Germinal center (tissue), 1 donor: ENCODE measurements around the gene ZSCAN20.
"Not testable (repeated sequence)": the region's sequence is repeated elsewhere in the genome, so short reads cannot be mapped to it uniquely, and the experiment has no call there.

Experiments used
- DNase-seq: peaks from one replicate; pipeline ENCODE4 v3.0.0; 2012; ENCODE audit warnings: mixed read lengths, low spot score

ZSCAN20 gene

DNA sequence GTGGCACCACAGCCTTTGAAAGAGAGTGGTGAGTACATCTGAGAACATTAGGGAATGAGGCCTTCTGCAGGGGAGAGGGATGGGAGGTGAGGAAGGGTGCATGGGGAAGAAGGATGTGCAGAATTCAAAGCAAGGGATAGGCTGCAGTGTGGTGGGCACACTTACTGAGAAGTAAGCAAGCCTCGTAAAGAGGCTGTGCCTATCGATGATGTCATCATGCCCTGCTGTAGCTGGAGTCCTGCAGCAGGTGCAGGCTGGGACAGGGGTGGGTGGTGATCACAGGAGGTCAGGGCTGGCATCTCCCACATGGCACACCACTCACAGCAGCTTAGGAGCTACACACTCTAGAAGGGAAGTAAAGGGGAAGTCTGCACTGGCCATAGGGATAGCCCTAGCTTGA is 16.2 kb downstream of the ZSCAN20 start:
- DNase-seq, result no peak

DNA sequence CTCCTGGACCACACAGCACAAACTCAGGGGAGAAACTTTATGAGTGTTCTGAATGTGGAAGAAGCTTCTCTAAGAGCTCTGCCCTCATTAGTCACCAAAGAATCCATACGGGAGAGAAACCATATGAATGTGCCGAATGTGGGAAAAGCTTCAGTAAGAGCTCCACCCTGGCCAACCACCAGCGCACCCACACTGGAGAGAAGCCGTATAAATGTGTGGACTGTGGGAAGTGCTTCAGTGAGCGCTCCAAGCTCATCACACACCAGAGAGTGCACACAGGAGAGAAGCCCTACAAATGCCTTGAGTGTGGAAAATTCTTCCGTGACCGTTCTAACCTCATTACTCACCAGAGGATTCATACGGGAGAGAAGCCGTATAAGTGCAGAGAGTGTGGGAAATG is 22.5 kb downstream of the ZSCAN20 start:
- DNase-seq, result no peak

DNA sequence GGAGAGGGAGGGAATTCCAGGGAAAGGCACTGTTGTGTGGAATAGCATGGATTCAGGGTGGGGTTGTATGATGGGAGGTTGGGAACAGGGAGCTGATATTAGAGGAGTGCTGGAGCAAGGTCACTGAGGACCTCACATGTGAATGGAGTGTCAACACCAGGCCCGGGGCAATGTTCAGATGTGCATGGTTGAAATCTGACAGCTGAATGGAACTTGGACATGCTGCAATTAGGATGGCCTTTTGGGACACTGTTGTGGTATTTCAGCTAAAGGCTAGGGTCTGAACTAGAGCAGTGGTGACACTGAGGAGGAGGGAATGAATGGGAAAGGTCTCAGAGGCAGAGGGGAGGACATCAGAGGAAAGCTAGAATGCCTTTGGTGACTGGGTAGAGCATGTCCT is 25.0 kb downstream of the ZSCAN20 start:
- no peak for DNase-seq

DNA sequence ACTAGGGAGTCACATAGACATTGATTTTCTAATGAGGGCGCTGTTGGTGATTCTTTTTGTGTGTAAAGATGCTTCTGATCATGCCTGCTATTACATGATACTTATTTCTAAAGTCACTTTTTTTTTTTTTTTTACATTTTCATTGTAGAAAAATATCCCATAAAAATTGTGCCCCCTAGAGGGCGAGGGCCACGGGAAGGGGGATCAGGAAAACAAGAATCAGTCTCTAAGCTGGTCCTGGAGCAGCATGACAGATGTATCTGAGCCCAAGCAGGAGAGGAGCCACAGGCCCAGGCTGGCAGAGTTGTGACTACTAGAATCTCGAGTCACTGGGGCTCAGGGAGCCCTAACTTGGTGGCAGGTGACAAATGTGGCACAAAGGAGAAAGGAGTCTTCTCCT is 28.1 kb downstream of the ZSCAN20 start:
- DNase-seq, result no peak

DNA sequence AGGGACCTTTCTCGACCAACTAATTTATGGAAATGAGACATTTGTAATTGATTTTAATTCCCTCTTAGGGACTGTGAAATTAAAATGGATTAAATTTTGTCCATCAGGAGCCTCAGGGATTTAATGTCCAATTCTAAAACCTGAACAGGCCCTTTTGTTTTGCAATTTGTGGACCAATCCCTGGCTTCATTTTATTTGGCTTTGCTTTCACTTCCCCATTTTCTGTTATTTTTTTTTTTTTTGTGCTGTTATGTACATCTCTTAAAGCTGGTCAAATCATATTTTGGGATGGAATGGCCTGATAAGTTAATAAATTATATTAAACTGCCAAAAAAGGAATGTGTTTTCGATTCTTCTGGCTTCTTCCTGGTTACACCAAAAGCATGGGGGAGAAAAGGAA is 28.9 kb downstream of the ZSCAN20 start:
- no peak for DNase-seq

DNA sequence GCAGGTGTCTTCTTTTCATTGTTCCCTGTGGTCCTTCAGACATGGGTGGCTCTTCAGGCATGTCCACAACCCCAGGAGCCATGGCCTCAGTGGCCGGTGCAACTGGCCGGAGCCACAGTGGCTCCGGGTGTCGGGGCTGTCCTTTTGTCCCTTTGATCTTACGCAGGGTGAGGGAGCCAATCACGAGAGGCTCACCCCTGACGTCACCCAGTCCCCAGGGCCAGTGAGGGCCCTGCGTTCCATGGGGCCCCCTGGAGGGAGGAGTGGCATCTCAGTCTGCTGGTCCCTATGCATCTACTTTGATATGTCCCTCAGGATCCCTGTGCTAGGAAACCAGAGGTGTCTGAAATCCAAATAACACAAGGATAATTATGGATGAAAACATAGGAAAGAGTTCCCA is 29.3 kb downstream of the ZSCAN20 start:
- DNase-seq, result no peak

DNA sequence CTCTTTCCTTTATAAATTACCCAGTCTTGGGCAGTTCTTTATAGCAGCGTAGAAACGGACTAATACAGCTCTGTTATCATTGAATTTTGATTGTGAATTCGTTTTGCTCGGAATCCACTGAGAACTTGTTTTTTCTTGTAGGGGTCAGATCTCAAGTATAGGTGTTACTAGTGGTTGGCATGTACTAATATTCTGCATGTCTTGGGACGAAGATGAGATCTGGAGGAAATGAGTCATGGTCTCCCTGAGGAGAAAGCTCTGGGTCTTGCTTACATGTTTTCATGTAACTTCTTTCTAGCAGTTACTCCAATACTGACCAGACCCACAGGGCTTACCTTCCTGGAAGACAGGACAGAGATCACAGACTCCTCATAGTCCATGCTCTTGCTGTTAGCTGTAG is 30.3 kb downstream of the ZSCAN20 start:
- DNase-seq, result no peak

DNA sequence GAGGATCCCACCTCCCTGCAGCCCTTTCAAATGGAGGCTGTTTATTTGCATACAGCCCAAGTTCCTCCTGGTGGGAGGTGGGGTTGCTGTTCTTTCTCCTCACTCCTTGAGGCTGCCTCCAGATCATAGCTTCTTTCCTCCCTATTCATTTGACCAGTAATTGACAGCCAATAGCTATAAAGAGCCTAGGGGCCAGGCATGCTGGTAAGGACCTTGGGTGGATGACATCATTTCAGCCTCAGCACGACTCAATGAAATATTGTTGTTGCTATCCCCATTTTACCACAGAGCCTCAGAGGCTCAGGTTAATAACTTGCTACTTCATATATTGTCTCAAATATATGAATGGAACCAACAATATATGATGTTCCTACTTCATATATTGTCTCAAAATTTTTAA is 31.1 kb downstream of the ZSCAN20 start:
- no peak for DNase-seq

DNA sequence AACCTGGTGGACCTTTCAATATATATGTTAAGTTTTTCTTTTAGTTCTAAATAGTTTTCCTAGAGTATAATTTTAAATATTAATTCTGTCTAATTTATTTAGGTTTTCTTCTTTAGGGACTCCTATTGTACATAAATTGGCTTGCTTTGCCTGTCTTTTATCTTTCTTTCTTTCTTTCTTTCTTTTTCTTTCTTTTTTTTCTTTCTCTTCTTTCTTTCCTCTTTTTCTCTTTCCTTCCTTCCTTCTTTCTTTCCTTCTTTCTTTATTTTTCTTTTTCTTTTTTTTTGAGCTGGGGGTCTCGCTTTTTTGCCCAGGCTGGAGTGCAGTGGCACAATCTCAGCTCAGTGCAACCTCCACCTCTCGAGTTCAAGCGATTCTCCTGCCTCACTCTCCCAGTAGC is 35.2 kb downstream of the ZSCAN20 start:
- DNase-seq, result no peak

DNA sequence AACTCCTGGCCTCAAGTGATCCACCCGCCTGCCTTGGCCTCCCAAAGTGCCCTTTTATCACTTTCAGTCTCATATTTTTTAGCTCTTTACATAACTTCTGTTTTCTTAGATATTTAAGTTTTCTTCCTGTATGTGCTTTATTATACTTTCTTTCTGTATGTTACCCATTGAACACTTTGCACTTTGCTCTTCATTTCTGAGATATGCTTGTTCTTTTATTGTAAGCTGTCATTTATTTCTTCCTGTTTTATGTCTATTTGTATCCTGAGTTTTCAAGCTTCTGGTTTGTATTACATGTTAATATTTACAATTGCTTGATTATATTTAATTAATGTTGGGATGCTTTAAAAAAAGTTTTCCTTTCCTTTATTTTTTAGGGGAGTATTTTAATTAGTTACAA is 35.7 kb downstream of the ZSCAN20 start:
- no peak for DNase-seq

DNA sequence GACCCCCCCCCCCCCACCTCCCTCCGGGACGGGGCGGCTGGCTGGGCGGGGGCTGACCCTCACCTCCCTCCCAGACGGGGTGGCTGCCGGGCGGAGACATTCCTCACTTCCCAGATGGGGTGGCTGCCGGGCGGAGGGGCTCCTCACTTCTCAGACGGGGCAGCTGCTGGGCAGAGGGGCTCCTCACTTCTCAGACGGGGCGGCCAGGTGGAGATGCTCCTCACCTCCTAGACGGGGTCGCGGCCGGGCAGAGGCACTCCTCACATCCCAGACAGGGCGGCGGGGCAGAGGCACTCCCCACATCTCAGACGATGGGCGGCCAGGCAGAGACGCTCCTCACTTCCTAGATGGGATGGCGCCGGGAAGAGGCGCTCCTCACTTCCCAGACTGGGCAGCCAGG is 36.8 kb downstream of the ZSCAN20 start:
- DNase-seq, result not testable (repeated sequence)

DNA sequence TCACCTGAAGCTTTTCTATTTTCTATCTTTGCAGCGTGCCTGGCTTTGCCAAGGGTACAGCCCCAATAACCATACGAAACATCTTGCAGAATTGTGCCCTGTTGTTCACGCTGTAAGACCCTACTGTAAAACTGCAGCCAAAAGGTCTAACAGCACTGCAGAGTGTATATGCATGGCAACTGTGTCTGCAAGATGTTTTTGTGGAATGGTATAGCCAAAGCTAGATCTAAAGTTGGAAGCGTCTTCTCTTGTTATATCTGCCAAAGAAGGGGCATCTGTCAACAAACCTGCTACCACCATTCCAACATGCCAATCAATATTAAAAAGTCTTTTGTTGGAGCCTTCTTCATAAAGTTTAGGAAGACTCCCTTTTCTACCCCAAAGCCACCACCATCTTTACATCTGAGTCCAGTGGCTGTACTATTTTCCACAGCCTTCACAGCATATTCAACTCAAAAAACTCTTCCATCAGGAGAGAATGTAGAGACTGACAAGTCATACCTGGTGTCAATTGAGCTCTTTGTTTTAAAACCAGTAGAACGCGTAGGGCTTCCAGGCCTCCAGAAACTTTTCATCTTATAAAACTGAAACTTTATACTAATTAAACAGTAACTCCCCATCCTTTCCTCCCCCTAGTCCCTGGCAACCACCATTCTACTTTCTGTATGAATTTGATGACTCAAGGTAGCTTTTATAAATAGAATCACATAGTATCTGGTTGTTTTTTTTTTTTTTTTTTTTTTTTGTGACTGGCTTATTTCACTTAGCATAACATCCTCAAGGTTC is 40.0 kb downstream of the ZSCAN20 start:
- no peak for DNase-seq

DNA sequence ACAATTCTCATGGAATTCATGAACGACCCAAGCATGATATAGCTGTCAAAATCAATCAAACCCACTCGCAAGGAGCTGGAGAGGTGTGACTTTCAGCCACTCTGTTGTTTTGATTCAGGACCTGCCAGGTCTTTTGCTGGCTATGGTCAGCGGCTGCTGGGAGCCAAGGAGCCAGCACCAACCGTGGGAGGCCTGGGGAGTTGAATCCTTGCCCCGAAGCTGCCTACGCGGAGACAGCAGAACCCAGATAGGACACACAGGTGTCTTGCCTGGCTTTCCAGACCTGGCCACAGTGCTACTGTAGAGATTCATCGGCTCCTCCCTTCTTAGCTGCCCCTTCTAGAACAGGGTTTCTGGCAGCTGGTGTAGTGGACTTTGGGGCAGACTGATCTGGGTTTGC is 42.7 kb downstream of the ZSCAN20 start:
- DNase-seq, result no peak

DNA sequence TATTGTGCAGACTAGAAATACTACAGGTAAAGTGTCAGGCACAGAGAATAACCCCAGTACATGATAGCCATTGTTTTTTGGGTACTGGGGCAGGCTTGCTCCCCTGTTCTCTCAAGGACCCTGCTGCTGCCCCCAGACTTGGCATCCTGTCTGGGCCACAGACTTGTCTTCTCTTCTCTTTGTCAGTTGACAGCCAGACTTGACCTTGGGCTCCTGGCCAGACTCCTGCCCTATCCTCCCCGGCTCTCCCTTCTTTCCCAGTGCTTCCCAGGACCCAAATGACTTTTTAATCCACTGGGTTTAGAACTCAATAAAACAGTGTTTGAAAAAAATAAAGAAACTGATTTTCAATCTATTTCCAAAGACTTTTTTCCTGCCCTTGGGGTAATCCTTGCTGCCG is 43.2 kb downstream of the ZSCAN20 start:
- DNase-seq, result no peak

DNA sequence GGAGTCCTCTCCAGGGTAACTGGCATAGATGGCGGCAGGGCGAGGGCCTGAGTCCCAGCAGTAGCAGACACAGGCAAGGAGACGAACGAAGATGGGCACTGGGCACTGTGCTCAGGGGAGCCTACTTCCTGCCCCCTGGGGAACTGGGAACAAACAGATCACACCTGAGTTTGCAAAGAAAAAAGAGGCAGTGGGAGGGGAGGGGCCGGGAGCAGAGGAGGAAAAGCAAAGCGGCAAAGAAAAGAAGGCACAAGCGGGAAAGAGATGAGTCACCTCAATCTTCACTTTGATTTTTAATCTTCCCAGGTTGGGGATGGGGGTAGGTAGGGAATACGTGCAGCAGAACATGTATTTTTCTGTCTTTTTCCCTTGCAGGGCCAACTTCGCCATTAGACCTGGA is 44.0 kb downstream of the ZSCAN20 start:
- no peak for DNase-seq

DNA sequence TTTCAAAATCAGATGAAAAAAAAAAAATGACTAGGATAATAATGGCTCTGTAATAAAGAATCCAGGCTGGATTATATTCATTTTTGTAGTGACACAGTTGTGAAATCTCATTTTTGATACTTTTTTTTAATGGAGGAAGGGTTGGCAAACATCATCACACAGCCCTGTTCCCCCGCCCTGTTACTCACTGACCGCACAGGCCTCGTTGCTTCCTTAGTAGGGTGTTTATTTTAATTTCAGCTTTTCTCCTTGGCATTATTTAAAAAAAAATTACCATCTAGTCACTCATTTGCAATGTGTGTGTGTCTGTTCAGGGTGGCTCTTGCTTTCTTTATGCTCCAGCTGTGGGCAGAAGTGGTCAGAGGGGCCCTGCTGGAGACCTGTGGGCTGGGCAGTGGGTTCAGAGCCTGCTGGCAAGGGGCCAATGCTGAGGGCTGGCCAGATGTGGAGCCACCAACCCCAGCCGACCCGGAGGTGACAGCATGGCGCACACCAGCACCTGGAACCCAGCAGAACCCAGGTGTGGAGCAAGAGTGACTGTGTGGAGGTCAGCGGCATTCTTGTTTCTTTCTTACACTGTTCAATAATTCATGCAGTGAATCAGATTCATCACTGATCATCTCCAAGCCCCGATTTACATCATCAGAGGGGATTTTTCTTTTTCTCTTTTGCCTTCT is 44.6 kb downstream of the ZSCAN20 start:
- no peak for DNase-seq

DNA sequence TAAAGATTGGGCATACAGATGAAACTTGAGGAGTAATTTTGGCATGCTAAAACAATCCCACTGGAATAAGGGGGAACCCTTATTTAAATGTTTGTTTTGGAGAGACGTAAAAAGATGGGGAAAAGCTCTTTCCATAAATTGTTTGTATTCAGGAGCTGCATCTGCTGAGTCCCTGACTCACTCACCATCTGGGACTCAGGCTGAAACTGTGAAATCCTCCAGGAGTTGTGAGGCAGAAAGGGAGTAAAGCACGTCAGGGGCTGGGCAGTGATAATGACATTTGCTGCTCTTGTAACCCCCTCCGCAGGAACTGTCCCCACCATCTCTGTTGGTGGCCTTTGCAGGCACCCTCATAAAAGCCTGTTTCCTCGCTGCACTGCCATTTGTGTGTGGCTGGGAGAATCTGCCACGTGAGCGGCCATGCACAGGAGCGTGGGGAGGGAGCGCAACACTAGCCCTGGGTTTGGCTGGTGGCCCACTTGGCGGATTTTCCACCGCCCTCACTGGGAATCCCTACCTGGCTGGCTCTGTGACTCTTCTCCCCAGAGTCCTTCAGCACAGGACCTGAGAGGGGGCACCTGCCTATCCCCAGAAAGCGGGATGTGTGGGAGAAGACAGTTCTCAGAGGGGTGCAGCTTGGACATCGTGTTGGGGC is 45.3 kb downstream of the ZSCAN20 start:
- no peak for DNase-seq

DNA sequence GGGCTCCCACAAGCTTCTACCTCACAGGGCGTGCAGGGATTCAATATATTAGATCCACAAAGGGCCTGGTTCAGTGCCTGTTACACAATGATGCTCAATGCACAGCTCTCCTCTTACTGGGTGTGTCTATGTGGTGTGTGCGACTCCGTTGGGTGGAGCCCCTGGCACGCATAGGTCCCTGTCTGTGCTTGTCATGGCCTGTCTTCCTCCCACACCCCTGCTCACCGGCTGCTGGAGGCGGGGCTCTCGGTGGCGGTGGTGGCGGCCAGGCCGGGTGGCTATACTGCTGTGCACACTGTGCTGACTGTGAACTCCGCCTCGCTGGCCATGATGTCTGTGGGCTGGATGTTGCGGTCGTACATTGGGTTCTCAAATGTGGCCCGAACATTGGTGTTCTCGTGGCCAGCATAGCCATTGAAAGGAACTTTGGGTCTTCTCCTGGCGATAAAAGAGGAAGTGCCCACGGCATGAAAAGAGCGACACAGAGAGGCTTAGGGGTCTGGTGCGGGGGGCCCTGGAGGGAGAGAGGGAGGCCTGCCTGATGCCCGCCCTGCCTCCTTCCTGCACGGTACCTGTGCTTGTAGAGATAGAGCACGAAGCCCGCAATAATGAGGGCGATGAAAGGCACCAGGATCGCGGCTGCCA is 46.9 kb downstream of the ZSCAN20 start:
- no peak for DNase-seq

DNA sequence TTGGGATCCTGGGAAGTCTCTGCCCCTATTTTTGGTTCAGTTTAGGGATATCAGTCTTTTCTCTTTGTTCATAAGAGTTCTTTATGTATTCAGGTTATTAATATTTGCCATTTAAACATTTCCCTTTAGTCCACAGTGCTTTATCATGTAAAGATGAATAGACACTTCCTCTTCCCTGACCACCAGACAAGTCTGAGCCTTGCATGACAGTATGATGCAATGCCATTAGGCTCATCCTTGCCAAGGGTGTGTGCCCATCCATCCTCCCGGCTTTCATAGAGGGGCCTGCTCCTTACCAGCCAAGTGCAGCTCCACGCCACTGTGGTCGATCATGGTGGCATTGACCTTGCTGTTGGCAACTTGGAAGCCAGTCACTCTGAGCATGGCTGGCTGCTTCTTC is 52.1 kb downstream of the ZSCAN20 start:
- no peak for DNase-seq

DNA sequence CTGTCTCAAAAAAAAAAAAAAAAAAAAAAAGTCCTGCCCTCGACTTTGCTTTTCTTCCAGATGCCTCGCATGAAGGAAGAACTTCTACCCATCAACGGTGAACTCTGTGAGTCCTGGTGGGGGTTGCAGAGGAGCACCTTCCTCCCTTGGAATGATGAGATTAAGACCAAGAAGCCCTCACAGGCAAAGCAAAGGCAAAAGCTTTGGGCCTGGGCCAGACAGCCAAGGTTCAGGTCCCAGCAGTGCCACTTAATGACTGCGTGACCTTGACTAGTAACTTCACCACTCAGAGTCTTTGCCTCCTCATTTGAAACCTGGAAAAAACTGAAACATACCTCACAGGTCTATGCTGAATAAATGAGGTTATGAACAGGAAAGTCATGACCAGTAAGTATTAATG is 55.5 kb downstream of the ZSCAN20 start:
- no peak for DNase-seq

DNA sequence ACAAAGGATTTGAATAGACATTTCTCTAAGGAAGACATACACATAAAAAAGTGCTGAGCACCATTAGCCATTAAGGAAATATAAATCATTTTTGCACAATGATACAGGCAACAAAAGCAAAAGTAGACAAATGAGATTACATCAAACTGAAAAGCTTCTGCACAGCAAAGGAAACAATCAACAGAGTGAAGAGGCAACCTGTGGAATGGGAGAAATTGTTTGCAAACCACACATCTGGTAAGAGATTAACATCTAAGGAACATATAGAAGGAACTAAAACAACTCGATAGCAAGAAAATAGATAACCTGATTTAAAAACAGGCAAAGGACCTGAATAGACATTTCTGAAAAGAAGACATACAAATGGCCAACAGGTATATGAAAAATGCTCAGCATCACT is 57.5 kb downstream of the ZSCAN20 start:
- no peak for DNase-seq

DNA sequence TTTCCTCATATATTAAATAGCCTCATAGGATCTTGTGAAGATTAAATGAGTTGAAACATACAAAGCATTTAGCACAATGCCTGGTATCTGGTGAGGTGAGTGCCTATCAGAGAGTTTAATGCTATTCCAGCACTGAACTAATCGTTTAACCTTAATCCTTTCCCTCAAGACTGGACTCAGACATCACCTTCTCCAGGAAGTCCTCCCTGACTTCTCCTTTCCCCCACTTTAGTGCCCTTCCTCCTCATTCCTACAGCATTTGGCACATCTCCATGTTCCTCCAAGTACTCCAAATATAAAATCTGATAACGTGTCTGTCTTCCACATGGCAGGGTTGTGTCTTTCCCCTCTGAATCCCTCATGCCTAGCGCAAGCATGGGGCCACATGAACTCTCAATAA is 59.8 kb downstream of the ZSCAN20 start:
- no peak for DNase-seq

DNA sequence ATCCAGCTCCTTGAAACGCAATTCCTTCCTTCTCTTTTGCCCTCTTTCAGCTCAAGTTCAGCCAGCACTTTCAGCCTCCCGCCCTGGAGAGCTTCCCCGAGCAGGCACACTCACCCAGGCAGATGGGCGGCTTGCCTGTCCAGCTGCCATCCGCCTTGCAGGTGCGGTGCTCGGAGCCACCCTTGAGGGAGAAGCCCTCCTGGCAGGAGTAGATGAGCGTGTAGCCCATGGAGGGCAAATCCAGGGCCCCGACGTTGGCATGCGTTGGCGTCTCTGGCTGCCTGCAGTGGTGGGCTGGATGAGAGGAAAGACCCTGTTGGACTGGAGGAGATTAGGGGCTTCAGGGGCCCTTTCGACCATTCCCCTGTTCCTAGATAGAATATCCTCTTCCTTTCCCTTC is 60.5 kb downstream of the ZSCAN20 start:
- DNase-seq, result no peak
